ENCODE measurements around the gene FAF1. TPM values are rescaled to one million over a fixed set of nuclear protein-coding genes. Genes with fewer than 3 reads are reported as not detected.

The FAF1 gene
- total and polyA plus RNA-seq, 9 of the 15 experiments (the other 6 are each of a cell fraction or from before 2014, with no cell fraction given) = 48.7 to 225 (median 118) TPM

- no peak overlapping the region for H3K9ac ChIP-seq (ENCODE audit: insufficient read depth in 1 of 2, low read depth in 2 of 2, low read length in 2 of 2)
- H3K79me2 ChIP-seq (ENCODE audit: control insufficient read depth, insufficient read depth, low read length) = peaks cover 75% of the 10 kb centered on the region
- H3K4me3 ChIP-seq = no peak overlapping the region
- H3K4me2 ChIP-seq (ENCODE audit: insufficient read depth, low read length) = no peak overlapping the region
- H4K20me1 ChIP-seq (replicated peaks; ENCODE audit: control insufficient read depth, insufficient read depth, low read length) = no peaks in the 10 kb centered on the region
- no peaks in the 10 kb centered on the region for H3K9me1 ChIP-seq (ENCODE audit: control insufficient read depth, insufficient read depth, low read length)
- in situ Hi-C loops (cut with MboI) (no loop called here), intact Hi-C loops (cut with micrococcal nuclease) (no loop called here)
- H3K4me1 ChIP-seq (replicated peaks in 1 of 2; ENCODE audit: control insufficient read depth in 2 of 2, insufficient read depth in 2 of 2, low read length in 2 of 2) = no peaks in the 10 kb centered on the region
- BruUV-seq (replicated peaks) = no TSS peak
- DNase-seq (ENCODE audit: extremely low read depth in 1 of 4, low spot score in 3 of 4) (no peak), FAIRE-seq (no peak), ATAC-seq (no peak)
- H2AFZ ChIP-seq (ENCODE audit: low read depth, low read length) = no peak overlapping the region
- WGBS (ENCODE audit: insufficient coverage, low coverage, missing lambda C conversion rate) = 89% methylated on average over 2 of the region's 2 CpGs
- H3K27ac ChIP-seq (ENCODE audit: extremely low read depth, low read depth, low read length) = no peak overlapping the region
- ChIA-PET CTCF (ENCODE audit: low intra/inter-chr PET ratio) (interaction anchor here (0.5 kb wide), 1 partner anchor 9 kb away, joined by 3 read pairs; no protein-coding TSS in a partner anchor), POLR2A (interaction anchor here (0.7 to 1.0 kb wide), 2 partner anchors 10 to 11 kb away, joined by 3 to 4 read pairs; no protein-coding TSS in a partner anchor)
- 0 out of 2 replicates have a peak, but pooled peaks cover 1% of the 10 kb centered on the region for H3K9me3 ChIP-seq (replicated peaks; ENCODE audit: control insufficient read depth, insufficient read depth, low read depth, low read length)
- peaks cover 11% of the 10 kb centered on the region; the same call in 2 of the 3 replicates for H3K36me3 ChIP-seq (ENCODE audit: control insufficient read depth, insufficient read depth, low read length)
- no peaks in the 10 kb centered on the region for H3K27me3 ChIP-seq (ENCODE audit: control insufficient read depth in 2 of 2, insufficient read depth in 2 of 2, low read length in 2 of 2)
- no peak for TF ChIP-seq ZKSCAN8 (CRISPR knock-in tag; IDR thresholded peaks at IDR 0.05)
- peak in 1 of 2 experiments; percentile 97 for TF ChIP-seq AFF1 (IDR thresholded peaks at IDR 0.05; ENCODE audit: low read depth in 1 of 2, partially characterized antibody in 2 of 2)
- no peak for TF ChIP-seq CEBPG (CRISPR knock-in tag; IDR thresholded peaks at IDR 0.05)
- no peak for TF ChIP-seq CEBPG (tag; conservative IDR thresholded peaks at IDR 0.05 in 1 of 2, IDR thresholded peaks at IDR 0.05 in 1 of 2)
- TF ChIP-seq GABPB1 (CRISPR knock-in tag; IDR thresholded peaks at IDR 0.05) = no peak
- TF ChIP-seq FOXJ3 (CRISPR knock-in tag; IDR thresholded peaks at IDR 0.05) = no peak
Measured at GRCh38 chr1:50860256-50860655, 99.8 kb downstream of the FAF1 start.

All from K562 (cell line).